VCaP (cell line): Measurements from ENCODE around the gene NHLRC4.
"Not testable (repeated sequence)": the region's sequence is repeated elsewhere in the genome, so short reads cannot be mapped to it uniquely, and the experiment has no call there.

Experiments used
- H3K27ac ChIP-seq: fragments of 450-650 bp; 2 replicates; pipeline ENCODE4 v1.5.1; 2017
- TF ChIP-seq, protein P1 (sequence below): fragments of 450-650 bp; conservative IDR thresholded peaks from 2 replicates; pipeline ENCODE4 v1.5.1; 2017; ENCODE audit warnings: mild to moderate bottlenecking, moderate library complexity

Gene NHLRC4

DNA sequence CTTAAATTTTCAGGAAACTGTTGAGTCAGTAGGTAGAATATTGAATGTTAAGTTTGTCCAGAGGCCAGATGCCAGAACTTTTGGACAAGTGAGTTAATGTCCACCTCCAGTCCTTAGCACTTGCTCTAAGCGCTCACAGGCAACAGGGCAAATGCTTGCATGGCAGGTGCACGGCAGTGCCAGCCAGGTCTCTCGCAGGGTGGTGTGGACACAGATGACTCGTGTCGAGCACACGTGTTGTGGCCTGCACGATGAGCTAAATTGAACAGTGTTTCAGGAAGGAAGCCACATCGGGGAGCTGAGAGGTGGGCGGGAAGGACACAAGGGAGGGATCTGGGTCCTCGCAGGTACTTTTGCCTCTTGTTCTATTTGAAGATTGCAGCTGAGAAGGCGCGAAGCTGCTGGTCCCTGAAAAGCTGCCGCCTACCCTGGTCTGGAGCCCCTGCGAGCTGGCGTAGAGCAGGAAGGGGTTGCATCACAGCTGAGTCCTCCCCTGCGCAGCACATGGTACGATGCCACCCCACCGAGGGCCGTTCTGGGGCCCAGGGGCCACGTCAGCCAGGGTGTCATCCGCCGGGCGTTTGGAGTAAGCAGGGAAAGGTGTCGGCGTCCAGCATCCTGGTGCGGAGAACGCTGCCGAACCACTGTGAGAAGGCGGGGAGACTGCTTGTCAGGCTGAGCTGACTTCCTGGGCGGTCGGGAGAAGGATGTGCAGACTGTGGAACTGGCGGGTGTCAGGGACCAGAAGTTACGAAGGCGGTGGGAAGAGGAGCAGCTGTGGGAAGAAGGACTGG, 29.3 kb downstream of the NHLRC4 start:
- TF ChIP-seq, protein P1, sequence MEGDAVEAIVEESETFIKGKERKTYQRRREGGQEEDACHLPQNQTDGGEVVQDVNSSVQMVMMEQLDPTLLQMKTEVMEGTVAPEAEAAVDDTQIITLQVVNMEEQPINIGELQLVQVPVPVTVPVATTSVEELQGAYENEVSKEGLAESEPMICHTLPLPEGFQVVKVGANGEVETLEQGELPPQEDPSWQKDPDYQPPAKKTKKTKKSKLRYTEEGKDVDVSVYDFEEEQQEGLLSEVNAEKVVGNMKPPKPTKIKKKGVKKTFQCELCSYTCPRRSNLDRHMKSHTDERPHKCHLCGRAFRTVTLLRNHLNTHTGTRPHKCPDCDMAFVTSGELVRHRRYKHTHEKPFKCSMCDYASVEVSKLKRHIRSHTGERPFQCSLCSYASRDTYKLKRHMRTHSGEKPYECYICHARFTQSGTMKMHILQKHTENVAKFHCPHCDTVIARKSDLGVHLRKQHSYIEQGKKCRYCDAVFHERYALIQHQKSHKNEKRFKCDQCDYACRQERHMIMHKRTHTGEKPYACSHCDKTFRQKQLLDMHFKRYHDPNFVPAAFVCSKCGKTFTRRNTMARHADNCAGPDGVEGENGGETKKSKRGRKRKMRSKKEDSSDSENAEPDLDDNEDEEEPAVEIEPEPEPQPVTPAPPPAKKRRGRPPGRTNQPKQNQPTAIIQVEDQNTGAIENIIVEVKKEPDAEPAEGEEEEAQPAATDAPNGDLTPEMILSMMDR = no peak
- no peak overlapping the region for H3K27ac ChIP-seq

DNA sequence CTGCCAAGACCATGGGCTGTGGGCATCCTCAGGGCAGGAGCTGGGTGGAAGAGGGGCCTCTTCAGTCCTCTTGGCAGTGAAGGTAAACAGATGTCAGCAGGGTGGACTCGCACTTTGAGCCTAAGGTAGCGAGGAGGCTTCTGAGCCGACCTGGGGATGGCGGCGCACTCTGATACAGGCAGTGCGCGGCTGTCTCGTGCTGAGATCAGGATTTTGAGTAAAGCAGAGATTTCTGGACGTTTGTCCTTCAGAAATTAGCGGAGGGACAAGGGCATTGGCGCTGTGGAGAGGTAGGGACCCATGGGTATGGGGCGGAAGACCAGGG, 29.9 kb downstream of the NHLRC4 start:
- TF ChIP-seq, protein P1 = no peak
- no peak overlapping the region for H3K27ac ChIP-seq

DNA sequence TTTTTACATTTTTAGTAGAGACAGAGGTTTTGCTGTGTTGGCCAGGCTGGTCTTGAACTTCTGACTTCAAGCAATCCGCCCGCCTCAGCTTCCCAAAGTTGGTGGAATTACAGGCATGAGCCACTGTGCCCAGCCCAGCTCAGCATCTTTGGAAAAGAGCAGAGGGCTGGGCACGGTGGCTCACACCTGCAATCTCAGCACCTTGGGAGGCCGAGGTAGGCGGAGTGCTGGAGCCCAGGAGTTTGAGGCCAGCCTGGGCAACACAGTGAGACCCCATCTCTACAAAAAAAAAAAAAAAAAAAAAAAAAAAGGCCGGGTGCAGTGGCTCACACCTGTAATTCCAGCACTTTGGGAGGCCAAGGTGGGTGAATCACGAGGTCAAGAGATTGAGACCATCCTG, 30.9 kb downstream of the NHLRC4 start:
- not testable (repeated sequence) for H3K27ac ChIP-seq

DNA sequence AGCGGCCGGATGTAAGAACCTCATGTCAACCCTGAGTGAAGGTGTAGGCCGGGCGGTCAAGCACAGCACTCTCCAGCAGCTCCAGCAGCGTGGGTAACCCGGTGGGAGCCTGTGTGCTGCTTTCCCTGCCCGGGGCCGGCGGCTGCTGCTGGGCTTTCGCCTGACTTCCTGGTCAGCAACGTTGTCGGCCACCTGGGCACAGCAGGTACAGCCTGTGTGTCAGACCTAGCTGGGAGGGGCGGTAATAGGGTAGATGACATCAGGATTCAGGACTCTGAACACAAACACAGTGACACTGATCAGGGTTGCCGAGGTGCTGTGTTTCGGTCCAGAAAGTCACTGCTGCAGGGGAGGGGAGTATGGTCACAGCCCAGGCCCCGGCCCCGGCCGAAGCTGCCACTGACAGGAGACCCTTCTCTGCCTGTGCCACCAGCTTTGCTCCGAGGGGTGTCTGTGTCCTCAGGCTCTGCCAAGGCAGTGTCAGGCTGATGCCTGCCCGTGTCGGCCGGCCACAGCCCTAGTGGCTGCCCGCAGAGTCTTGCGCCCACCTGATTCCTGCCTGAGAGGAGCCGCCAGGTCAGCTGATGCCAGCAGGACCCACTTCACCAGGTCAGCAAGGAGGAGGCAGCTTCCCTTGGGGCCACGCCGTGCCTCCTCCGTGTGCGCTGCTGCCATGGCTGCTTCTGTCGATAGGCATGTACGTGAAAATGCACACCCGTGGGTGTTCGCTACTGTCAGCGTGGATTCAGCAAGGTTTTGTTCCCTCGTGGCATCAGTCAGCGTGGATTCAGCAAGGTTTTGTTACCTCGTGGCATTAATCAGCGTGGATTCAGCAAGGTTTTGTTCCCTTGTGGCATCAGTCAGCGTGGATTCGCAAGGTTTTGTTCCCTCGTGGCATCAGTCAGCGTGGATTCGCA, 32.3 kb downstream of the NHLRC4 start:
- TF ChIP-seq, protein P1 = no peak
- no peak overlapping the region for H3K27ac ChIP-seq

DNA sequence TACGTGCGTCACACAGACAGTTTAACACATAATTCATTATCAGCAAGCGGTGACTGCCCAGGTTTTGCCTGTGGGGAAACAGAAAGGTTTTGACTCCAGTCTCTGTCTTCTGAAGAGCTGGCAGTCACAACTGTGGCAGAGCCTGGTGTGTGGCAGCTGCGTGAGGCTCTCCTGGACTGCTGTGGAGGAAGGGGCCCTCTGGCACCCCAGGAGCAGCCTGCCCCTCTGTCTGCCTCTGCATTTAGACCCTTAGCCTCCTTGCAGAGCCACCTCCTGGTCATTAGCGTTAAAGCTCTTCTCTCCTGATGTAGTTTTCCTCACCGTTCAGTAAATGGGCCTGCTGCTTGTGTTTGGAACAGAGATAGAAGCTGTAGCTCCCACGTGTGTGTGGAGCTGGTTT, 34.0 kb downstream of the NHLRC4 start:
- TF ChIP-seq, protein P1 = peak; percentile 48
- H3K27ac ChIP-seq = no peak overlapping the region

DNA sequence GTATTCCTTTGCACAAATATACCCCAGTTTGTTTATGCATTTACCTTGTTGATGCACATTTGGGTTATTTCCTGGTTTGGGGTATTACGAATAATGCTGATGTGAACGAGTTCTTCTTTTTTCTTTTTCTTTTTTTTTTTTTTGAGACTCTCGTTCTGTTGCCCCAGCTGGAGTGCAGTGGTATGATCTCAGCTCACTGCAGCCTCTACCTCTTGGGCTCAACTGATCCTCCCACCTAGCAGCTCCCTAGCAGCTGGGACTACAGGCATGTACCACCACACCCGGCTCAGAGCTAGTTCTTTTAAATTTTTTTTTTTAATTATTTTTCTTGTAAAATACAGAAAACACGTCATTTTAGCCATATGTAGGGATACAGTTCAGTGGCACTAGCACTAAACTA, 37.1 kb downstream of the NHLRC4 start:
- TF ChIP-seq, protein P1 = no peak
- no peak overlapping the region for H3K27ac ChIP-seq

DNA sequence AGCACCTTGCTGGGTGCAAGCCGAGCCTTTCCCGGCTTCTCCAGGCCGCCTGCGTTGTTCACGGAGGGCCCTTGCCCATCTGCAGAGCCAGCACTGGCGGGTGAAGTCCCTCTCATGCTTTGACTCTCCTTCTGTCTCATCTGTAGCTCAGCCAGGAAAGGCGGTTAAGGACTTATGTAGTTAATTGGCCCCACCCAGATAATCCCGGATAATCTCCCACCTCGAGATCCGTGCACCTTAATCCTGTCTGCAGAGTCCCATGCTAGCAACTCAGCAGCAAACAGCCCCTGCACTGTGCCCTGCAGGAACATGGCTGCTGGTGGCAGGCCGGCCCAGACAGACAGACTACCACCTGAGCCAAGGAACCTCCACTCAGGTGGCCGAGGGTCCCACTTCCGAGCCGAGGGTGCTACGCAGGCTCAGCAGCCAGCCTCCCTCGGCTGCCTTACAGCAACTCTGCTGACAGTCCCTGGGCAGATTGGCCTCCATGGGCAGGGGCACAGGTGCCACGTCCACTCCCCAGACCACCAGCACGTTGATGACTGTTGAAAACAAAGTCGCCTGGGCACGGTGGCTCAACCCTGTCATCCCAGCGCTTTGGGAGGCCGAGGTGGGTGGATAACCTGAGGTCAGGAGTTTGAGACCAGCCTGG, 40.0 kb downstream of the NHLRC4 start:
- H3K27ac ChIP-seq = no peak overlapping the region
- TF ChIP-seq, protein P1 = no peak
